ENCODE data around the gene PPP6R2. TPM values are rescaled to one million over a fixed set of nuclear protein-coding genes. Genes with fewer than 3 reads are reported as not detected.
"Not testable (repeated sequence)": the region's sequence is repeated elsewhere in the genome, so short reads cannot be mapped to it uniquely, and the experiment has no call there.

PPP6R2 gene
- total RNA-seq, 2 donors from 2014 or later: 80.6 to 107 TPM

DNA sequence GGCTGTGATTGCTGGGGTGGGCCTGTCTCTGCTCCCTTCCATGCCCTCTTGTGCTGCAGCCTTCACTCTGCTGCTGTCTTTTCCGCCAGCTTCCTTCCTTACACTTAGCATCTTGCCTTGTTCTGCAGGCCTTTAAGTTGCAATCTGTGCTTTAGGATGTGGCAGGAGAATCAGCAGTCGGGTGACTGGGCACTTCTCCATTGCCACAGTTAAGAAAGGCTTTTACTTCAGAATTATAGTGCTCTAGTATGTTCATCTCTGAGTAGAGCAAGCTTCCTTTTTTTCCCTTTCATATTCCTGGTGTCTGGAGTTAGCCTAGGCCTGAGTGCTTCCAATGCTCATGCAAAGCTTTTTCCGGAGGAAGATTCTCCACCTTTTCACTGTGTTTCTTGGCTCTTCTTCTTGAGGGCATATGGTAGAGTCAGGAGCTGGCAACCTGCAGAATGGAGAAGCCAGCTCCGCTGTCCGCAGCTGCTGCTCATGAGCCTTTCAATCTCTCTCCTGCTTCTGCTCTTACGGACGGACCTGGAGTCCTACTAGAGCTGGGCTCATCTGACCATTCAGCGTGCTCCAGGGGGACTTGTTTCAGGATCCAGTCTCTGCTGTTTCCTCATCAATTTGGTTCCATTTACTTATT lies 20.2 kb downstream of the PPP6R2 start:
- no peak for DNase-seq (ENCODE audit: low spot score)
- H3K4me1 ChIP-seq (replicated peaks): peaks cover 3% of the 10 kb centered on the region
- no peaks in the 10 kb centered on the region for H3K9me3 ChIP-seq
- H3K27me3 ChIP-seq (replicated peaks; ENCODE audit: insufficient read depth): no peaks in the 10 kb centered on the region
- no peak overlapping the region for H3K27ac ChIP-seq
- H3K36me3 ChIP-seq: no peaks in the 10 kb centered on the region
- TF ChIP-seq, protein P1, sequence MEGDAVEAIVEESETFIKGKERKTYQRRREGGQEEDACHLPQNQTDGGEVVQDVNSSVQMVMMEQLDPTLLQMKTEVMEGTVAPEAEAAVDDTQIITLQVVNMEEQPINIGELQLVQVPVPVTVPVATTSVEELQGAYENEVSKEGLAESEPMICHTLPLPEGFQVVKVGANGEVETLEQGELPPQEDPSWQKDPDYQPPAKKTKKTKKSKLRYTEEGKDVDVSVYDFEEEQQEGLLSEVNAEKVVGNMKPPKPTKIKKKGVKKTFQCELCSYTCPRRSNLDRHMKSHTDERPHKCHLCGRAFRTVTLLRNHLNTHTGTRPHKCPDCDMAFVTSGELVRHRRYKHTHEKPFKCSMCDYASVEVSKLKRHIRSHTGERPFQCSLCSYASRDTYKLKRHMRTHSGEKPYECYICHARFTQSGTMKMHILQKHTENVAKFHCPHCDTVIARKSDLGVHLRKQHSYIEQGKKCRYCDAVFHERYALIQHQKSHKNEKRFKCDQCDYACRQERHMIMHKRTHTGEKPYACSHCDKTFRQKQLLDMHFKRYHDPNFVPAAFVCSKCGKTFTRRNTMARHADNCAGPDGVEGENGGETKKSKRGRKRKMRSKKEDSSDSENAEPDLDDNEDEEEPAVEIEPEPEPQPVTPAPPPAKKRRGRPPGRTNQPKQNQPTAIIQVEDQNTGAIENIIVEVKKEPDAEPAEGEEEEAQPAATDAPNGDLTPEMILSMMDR (IDR thresholded peaks at IDR 0.05): no peak
- TF ChIP-seq POLR2AphosphoS5 (IDR thresholded peaks at IDR 0.05) (no peak), POLR2A (IDR thresholded peaks at IDR 0.05) (no peak)
- WGBS: 88% methylated on average over 8 of the region's 8 CpGs
- H3K4me3 ChIP-seq: no peak overlapping the region
- intact Hi-C loops (cut with DNase I): no loop called here

DNA sequence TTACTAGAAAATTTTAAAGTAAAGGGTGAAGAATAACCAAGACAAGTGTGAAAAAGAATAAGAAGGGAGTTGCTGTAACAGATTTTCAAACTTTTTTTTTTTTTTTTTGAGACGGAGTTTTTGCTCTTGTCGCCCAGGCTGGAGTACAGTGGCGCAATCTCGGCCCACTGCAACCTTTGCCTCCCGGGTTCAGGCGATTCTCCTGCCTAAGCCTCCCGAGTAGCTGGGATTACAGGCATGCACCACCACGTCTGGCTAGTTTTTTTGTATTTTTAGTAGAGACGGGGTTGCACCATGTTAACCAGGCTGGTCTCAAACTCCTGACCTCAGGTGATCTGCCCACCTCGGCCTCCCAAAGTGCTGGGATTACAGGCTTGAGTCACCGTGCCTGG lies 20.7 kb downstream of the PPP6R2 start:
- WGBS: 82% methylated on average over 11 of the region's 11 CpGs
- H3K36me3 ChIP-seq; H3K9me3 ChIP-seq; H3K27ac ChIP-seq; H3K4me1 ChIP-seq (replicated peaks); H3K27me3 ChIP-seq (replicated peaks; ENCODE audit: insufficient read depth); intact Hi-C loops (cut with DNase I); H3K4me3 ChIP-seq; DNase-seq (ENCODE audit: low spot score): not testable (repeated sequence)

DNA sequence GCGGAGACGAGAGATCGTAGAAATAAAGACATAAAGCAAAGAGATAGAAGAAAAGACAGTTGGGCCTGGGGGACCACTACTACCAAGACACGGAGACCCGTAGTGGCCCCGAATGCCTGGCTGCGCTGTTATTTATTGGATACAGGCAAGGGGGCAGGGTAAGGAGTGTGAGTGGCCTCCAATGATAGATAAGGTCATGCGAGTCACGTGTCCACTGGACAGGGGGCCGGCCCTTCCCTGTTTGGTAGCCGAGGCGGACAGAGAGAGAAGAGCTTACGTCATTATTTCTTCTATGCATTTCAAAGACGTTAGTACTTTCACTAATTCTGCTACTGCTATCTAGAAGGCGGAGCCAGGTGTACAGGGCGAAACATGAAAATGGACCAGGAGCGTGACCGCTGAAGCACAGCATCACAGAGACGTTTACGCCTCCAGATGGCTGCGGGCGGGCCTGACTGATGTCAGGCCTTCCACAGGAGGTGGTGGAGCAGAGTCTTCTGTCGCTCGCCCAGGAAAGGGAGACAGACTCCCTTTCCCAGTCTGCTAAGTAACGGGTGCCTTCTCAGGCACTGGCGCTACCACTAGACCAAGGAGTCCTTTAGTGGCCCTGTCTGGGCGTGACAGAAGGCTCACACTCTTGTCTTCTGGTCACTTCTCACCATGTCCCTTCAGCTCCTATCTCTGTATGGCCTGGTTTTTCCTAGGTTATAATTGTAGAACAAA lies 24.8 kb downstream of the PPP6R2 start:
- TF ChIP-seq POLR2AphosphoS5 (IDR thresholded peaks at IDR 0.05): no peak
- TF ChIP-seq, protein P1 (IDR thresholded peaks at IDR 0.05): no peak
- TF ChIP-seq POLR2A (IDR thresholded peaks at IDR 0.05): no peak
- H3K9me3 ChIP-seq: no peaks in the 10 kb centered on the region
- WGBS: 91% methylated on average over 27 of the region's 27 CpGs
- intact Hi-C loops (cut with DNase I): no loop called here
- H3K27ac ChIP-seq: no peak overlapping the region
- H3K4me1 ChIP-seq (replicated peaks): peaks cover 3% of the 10 kb centered on the region
- no peak overlapping the region for H3K4me3 ChIP-seq
- H3K36me3 ChIP-seq: no peaks in the 10 kb centered on the region
- no peaks in the 10 kb centered on the region for H3K27me3 ChIP-seq (replicated peaks; ENCODE audit: insufficient read depth)
- DNase-seq (ENCODE audit: low spot score): no peak

DNA sequence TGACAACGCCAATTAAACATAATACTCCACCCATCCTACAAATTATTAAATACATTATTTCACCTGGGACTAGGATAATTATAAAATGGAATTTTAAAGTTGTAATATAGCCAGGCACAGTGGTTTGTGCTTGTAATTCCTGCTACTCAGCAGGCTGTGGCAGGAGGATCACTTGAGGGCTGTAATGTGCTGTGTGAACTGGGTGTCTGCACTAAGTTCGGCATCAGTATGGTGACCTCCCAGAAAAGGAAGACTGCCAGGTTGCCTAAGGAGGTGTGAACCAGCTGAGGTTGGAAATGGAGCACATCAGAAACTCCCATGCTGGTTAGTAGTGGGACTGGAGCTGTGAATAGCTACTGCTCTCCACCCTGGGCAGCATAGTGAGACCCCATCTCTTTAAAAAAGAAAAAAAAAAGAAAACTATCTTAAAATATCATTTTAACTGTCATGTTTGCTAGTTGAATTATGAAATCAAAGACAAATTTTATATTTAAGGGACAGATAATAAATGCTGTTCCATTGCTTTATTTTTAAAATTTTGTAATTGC lies 28.0 kb downstream of the PPP6R2 start:
- TF ChIP-seq, protein P1 (IDR thresholded peaks at IDR 0.05): no peak
- no peak for TF ChIP-seq POLR2A (IDR thresholded peaks at IDR 0.05)
- no peak for TF ChIP-seq POLR2AphosphoS5 (IDR thresholded peaks at IDR 0.05)
- no peaks in the 10 kb centered on the region for H3K27me3 ChIP-seq (replicated peaks; ENCODE audit: insufficient read depth)
- DNase-seq (ENCODE audit: low spot score): no peak
- H3K9me3 ChIP-seq: no peaks in the 10 kb centered on the region
- H3K27ac ChIP-seq: no peak overlapping the region
- intact Hi-C loops (cut with DNase I): no loop called here
- no peaks in the 10 kb centered on the region for H3K36me3 ChIP-seq
- no peak overlapping the region for H3K4me3 ChIP-seq
- WGBS: 94% methylated on average over 2 of the region's 2 CpGs
- H3K4me1 ChIP-seq (replicated peaks): no peaks in the 10 kb centered on the region

DNA sequence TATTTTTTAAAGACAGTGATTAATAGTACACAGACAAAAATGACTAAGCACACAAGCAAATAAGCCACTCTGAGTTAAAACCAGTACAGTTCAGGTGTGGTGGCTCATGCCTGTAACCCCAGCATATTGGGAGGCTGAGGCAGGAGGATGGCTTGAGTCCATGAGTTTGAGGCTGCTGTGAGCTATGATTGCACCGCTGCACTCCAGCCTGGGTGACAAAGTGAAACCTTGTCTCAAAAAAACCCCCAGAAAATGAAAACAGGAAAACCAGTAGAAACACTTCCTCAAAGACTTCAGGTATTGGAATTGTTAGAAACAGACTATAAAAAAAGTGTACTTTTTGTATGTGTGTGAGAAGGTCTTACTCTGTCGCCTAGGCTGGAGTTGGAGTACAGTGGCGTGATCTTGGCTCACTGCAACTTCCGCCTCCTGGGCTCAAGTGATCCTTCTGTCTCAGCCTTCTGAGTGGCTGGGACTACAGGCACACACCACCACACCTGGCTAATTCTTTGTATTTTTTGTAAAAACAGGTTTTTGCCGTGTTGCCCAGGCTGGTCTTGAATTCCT lies 33.0 kb downstream of the PPP6R2 start:
- Histone ChIP-seq H3K4me3 (no peak overlapping the region), H3K27ac (no peak overlapping the region), H3K9me3 (no peaks in the 10 kb centered on the region), H3K4me1 (replicated peaks) (no peaks in the 10 kb centered on the region), H3K36me3 (no peaks in the 10 kb centered on the region), H3K27me3 (replicated peaks; ENCODE audit: insufficient read depth) (no peaks in the 10 kb centered on the region)
- TF ChIP-seq POLR2A (IDR thresholded peaks at IDR 0.05): no peak
- DNase-seq (ENCODE audit: low spot score): no peak
- intact Hi-C loops (cut with DNase I): no loop called here
- WGBS: 55% methylated on average over 5 of the region's 5 CpGs

DNA sequence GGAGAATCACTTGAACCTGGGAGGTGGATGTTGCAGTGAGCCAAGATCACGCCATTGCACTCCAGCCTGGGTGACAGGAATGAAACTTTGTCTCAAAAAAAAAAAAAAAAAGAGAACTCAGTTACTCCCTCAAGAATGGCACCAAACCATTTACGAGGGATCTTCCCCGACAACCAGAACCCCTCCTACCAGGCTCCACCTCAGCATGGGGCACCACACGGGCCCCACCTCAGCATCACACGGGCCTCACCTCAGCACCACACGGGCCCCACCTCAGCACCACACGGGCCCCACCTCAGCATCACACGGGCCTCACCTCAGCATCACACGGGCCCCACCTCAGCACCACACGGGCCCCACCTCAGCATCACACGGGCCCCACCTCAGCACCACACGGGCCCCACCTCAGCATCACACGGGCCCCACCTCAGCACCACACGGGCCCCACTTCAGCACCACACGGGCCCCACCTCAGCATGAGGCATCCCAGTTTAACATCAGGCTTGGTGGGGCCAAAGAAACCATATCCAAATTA lies 38.0 kb downstream of the PPP6R2 start:
- intact Hi-C loops (cut with DNase I); H3K4me3 ChIP-seq; H3K36me3 ChIP-seq; DNase-seq (ENCODE audit: low spot score); H3K9me3 ChIP-seq; H3K27ac ChIP-seq; H3K4me1 ChIP-seq (replicated peaks); H3K27me3 ChIP-seq (replicated peaks; ENCODE audit: insufficient read depth): not testable (repeated sequence)
- 86% methylated on average over 15 of the region's 15 CpGs for WGBS
